DOHH2 (cell line): ENCODE measurements around the gene ARHGEF7.

ENCODE experiments used
- CTCF ChIP-seq: fragments of 200-600 bp; sonication (generic); IDR thresholded peaks from one replicate; pipeline ENCODE4 v1.5.1; 2014; ENCODE audit warnings: antibody characterized with exemption, mild to moderate bottlenecking, low read depth, low read length; ENCODE audit not compliant: poor library complexity, severe bottlenecking
- EZH2phosphoT487 ChIP-seq: fragments of 200-600 bp; sonication (generic); IDR thresholded peaks from 2 replicates; pipeline ENCODE4 v1.6.1; 2017; ENCODE audit warnings: borderline replicate concordance, mild to moderate bottlenecking, antibody characterized with exemption, low read length, moderate library complexity, mixed read lengths

GRCh38 chr13:111140562-111141105 lies 25.5 kb downstream of the ARHGEF7 start:
- TF ChIP-seq CTCF (no peak), EZH2phosphoT487 (no peak)
